Renal pelvis (tissue), 12 donors: ENCODE data around the gene HAPLN3. TPM values are rescaled to one million over a fixed set of nuclear protein-coding genes. Genes with fewer than 3 reads are reported as not detected.
"Not testable (repeated sequence)": the region's sequence is repeated elsewhere in the genome, so short reads cannot be mapped to it uniquely, and the experiment has no call there.

ENCODE experiments used
- DNase-seq: peaks from one replicate; pipeline ENCODE4 v3.0.0-alpha.2; 2013
- long read RNA-seq, 16 experiments: transcript quantifications; one replicate each; lab custom pipeline, GENCODE V29; 2026
- polyA plus RNA-seq, 3 donors: library from polyadenylated mRNA; unstranded; fragments of 120-200 nt; gene quantifications; one replicate each; pipeline ENCODE4 v1.2.1, GENCODE V29; 2013; ENCODE audit not compliant: insufficient read length in 3 of 3

HAPLN3 gene, protein sequence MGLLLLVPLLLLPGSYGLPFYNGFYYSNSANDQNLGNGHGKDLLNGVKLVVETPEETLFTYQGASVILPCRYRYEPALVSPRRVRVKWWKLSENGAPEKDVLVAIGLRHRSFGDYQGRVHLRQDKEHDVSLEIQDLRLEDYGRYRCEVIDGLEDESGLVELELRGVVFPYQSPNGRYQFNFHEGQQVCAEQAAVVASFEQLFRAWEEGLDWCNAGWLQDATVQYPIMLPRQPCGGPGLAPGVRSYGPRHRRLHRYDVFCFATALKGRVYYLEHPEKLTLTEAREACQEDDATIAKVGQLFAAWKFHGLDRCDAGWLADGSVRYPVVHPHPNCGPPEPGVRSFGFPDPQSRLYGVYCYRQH
- polyA plus RNA-seq, result 1 to 10 TPM; 3.5 to 6.0 (median 5.4) TPM
- long read RNA-seq, donor 1, result 0 reads
- long read RNA-seq, donor 2, partial matches to known transcripts, result 0 of 1 reads
- long read RNA-seq, donor 2, other reads (novel, unspliced or antisense), result 0 of 1 reads
- long read RNA-seq, donor 3, partial matches to known transcripts, result 0 of 1 reads
- long read RNA-seq, donor 3, other reads (novel, unspliced or antisense), result 0 of 1 reads
- long read RNA-seq, donor 4, result 0 reads
- long read RNA-seq, donor 5, result 0 reads
- long read RNA-seq, donor 6, result 0 reads
- long read RNA-seq, donor 7, partial matches to known transcripts, result 0 of 2 reads
- long read RNA-seq, donor 7, other reads (novel, unspliced or antisense), result 0 of 2 reads
- long read RNA-seq, donor 8, result 0 reads
- long read RNA-seq, donor 9, result 0 reads
- long read RNA-seq, donor 10, partial matches to known transcripts, result 0 of 2 reads
- long read RNA-seq, donor 10, other reads (novel, unspliced or antisense), result 0 of 2 reads
- long read RNA-seq, donor 11, result 0 reads
- long read RNA-seq, donor 12, partial matches to known transcripts, result 0 of 1 reads
- long read RNA-seq, donor 12, other reads (novel, unspliced or antisense), result 0 of 1 reads
- long read RNA-seq, donor 13, result 0 reads
- long read RNA-seq, donor 14, result 0 reads
- long read RNA-seq, donor 15, result 0 reads
- long read RNA-seq, donor 16, partial matches to known transcripts, result 0 of 2 reads
- long read RNA-seq, donor 16, other reads (novel, unspliced or antisense), result 0 of 2 reads

DNA sequence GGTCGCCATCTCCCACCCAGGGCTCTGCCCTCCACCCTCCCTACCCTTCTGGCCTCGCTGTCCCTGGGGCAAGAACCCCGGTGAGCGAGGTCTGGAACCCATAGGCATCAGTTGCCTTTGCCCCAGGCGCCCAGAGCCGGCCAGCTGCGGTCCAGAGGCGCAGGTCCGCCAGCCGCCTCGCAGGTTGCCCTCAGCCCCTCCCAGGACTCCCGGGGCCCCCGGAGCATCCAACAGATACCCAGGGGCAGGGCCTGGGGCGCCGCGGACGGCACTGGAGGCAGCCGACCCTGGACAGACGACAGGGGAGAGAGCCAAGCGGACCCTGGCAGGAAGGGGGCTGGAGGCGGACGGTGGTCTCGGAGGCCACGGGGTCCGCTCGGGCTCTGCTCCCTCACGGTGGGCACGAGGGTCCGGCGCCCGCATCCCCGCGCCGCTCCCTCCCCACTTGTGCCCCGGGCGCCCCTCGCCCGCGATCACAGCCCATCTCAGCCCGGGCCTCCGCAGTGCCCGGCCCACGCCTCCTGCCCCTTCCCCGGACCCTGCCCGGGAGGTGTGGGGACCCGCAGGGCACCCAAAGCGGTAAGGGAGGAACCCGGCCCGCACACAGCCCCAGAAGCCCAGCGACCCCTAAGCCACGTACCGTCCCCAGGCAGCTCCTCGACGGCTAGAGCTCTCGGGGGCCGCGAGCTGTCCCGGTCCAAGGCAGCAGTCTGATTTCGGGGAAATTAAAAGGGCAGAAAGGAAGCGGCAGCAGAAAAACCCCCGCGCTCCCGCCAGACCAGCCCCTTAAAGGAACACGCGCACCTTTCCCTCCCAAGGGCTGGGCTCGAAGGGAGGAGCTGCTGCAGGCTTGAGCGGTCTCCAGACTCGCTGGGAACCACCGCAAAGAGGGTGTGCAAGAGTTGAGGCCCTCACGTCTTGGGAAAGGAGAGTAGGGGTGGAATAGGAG is at the start of gene HAPLN3:
Gene HAPLN3, minus strand, starts transcription at position 726 of the 949 bp plus-strand sequence. CDS start 8,246 bp downstream, outside the sequence.
- no peak for DNase-seq

DNA sequence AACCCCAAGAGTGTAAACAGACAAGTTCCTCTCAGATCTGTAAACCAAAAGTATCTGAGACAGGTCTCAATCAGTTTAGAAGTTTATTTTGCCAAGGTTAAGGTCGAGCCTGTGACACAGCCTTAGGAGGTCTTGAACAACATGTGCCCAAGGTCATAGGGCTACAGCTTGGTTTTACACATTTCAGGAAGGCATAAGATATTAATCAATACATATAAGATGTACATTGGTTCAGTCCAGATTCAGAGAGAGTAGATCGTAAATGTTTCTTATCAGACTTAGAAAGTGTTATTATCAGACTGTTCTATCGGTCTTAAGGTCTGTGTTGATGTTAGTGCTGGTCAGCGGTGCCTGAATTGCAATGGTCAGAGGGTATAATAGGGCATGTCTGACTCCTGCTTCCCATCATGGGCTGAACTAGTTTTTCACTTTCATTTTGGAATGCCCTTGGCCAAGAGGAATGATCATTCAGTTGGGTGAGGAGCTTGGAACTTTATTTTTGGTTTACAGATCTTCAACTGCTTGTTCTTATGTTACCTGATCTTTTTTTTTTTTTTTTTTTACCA is 44.8 kb upstream of the HAPLN3 start:
- no peak for DNase-seq

DNA sequence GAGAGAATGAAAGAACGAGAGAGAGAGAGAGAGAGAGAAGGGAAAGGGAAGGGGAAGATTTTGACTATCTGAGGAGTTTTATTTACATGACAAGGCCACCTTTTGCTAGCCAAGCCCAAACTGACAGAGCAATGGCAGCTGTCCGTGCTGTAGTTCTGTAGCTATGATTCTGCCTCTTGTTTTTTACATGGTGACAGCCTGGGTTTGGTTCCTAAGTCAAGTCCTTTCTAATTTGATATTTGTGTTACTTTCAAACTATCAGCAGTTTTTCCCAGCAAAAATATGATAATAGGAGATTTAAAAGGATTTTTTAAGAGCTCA is 44.1 kb upstream of the HAPLN3 start:
- DNase-seq, result no peak

DNA sequence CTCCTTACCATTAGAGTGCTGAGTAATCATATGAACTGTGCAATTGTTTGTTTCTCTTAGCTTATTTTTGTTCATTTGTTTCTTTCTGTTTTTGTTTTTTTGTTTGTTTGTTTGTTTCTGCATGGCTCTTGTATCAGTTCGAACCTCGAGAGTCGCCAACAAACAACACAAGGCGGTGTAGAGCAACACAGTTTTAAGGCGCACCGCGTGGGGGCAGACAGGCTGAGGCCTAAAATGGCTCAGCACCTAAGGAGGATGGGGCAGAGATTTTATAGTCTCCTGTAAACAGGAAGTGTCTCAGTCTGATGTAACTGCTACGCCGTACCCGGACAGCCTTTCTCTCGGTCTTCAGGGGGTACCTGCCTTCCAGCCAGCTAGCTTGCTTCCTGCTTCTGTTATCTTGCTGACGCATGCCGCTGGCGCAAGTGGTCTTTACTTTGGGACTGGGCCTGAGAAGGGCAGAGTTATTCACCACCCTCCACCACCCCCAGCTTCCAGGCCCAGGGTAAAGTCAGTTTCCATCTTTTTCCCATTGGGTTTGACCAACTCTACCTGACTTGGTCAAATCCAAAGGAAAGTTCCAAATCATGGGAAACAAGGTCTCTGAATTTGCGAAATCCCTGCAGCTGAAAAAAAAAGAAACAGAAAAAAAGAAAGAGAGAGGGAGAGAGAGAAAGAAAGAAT is 43.6 kb upstream of the HAPLN3 start:
- no peak for DNase-seq

DNA sequence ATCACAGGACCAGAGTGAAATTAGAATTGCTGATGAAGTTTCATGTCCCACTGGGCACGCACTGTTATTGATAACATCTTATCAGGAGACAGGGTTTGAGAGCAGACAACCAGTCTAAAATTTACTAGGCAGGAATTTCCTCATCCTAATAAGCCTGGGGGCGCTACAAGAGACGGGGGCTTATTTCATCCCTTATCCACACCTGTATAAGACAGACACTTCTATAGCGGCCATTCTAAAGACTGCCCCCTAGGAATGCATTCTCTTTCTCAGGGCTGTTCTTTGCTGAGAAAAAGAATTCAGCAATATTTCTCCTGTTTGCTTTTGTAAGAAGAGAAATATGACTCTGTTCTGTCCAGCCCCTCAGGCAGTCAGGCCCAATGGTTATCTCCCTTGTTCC is 39.1 kb upstream of the HAPLN3 start:
- not testable (repeated sequence) for DNase-seq

DNA sequence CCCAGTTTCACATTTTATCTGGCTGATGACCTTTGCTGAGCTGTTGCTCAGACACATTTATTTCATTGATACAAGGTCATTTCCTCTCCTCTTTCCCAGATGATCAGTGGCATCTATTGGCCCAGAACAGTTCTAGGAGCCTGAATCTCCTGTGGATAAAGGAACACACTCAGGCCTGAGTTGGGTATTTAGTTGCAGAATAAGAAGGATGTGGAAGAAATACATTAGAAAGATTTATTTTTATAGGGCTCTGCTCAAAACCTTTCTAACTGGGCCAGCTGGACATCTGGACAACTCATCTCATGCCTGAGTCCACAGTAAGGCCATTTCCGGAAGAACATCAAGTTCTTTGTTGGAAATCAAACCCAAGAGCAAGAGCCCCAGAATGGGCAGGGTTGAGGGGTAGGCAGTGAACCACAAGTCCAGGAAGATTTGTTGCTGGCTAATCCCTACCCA is 37.6 kb upstream of the HAPLN3 start:
- no peak for DNase-seq

DNA sequence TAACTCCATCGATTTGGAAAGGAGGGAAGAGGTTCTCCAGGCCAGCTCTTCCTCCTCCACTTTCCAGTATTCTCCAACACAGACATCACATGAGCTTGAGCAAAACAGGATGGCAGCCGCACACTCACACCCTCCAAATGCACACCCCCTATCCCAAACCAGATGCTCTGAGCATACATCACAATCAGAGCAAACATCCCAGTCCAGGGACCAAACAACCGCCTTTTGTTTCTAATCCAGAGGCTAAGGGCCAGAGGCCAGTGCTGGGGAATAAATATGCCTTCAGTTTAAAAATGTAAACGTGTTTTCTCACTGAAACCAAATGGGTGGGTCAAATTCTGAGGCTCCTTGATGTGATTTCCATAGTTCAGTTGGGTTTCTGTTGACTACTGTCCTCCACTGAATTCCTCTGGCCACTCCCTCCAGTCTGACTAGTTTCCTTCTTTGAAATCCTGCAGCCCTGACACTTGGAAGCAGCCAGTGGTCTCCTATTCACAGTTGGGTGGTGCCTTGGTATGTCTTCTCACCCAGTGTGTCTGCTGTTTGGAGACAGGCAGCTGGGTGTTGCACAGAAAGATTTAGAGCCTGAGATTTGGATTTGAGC is 37.0 kb upstream of the HAPLN3 start:
- DNase-seq, result no peak

DNA sequence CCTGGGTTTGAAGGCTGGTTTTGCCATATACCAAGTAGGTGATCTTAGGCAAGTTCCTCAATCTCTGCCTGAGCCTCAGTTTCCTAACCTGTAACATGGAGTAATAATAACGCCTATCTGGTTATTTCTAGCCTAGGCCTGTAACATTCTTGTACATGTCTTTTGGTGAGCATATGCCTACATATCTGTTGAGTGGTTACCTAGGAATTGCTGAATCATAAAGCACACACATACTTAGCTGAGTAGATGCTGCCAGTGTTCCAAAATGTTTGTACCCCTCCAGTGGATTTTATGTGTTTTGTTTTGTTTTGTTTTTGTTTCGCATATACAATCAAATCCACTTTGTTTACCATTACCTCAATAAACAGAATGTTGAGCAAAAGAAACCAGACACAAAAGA is 35.2 kb upstream of the HAPLN3 start:
- no peak for DNase-seq

DNA sequence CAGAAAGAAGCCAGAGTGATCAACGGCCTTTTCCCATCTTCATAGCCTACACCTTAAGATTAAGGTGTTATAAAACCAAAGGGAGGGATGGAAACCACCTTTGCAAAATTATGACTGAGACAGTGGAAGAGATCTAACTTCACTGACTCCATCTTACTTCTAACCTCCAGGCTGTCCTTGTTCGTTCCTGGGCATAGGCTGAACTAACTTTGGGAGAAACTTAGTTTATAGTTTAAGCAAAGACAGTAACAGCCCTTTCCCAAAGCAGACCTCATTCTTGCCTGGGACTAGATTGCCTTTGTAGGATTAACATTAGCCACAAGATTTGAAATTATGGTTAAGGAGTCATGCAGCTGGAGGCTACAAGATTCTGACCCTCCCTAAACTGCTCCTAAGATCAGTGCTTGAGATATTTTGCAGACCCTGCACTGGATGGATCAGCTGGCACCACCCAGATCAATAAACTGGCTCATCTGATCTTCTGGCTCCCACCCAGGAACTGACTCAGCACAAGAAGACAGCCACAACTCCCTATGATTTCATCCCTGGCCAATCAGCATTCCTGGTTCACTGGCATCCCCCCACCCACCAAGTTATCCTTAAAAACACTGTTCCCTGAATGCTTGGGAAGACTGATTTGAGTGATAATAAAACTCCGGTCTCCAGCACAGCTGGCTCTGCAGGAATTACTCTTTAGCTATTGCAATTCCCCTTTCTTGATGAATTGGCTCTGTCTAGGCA is 34.2 kb upstream of the HAPLN3 start:
- DNase-seq, result not testable (repeated sequence)

DNA sequence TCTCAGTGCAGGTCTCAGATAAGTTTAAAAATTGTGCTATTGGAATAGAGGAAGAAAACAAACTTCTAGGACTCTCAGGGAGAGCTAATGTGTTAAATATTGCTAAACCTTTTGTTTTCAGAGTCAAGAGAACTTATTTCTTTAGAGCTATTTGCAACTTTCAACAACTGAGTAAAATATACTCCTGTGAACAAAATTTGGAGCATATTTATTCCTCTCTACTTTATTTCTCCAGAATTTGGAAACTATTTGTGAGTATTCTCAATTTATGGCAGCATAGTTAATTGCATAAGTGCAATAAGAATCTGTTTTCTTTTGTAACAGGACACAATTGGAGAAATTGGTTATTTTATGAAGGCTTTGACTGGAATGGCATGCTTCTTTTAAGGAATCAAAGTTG is 32.8 kb upstream of the HAPLN3 start:
- not testable (repeated sequence) for DNase-seq

DNA sequence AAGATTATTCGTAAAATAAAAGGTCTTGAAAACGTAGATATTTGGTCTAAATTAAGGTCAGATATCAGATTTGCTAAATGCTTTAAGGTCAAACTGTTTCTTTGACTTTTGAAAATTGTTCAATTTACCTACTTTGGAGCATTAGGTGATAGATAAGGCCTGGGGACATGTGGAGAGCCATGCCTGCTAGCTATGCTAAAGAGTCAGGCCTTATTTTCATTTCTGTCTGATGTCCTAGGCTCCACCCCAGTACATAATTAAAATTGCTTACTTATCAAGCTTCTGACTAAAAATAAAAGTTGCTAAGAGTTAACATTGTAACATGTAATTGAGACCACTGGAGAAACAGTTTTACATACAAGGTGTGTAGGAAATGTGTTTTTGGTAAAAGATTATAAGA is 30.3 kb upstream of the HAPLN3 start:
- not testable (repeated sequence) for DNase-seq

DNA sequence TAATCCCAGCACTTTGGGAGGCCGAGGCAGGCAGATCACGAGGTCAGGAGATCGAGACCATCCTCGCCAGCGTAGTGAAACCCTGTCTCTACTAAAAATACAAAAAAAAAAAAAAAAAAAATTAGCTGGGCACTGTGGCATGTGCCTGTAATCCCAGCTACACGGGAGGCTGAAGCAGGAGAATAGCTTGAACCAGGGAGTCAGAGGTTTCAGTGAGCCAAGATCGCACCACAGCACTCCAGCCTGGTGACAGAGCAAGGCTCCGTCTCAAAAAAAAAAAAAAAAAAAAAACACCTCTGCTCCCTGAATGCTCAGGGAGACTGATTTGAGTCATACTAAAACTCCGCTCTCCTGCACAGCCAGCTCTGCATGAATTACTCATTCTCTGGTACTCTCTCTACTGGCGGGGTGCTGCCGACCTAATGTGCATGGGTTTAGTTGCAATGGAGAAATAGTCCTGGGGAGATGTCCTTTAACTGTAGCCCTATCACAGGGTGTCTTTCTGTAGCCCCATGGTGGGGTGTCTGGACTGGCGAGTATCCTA is 25.6 kb upstream of the HAPLN3 start:
- not testable (repeated sequence) for DNase-seq

DNA sequence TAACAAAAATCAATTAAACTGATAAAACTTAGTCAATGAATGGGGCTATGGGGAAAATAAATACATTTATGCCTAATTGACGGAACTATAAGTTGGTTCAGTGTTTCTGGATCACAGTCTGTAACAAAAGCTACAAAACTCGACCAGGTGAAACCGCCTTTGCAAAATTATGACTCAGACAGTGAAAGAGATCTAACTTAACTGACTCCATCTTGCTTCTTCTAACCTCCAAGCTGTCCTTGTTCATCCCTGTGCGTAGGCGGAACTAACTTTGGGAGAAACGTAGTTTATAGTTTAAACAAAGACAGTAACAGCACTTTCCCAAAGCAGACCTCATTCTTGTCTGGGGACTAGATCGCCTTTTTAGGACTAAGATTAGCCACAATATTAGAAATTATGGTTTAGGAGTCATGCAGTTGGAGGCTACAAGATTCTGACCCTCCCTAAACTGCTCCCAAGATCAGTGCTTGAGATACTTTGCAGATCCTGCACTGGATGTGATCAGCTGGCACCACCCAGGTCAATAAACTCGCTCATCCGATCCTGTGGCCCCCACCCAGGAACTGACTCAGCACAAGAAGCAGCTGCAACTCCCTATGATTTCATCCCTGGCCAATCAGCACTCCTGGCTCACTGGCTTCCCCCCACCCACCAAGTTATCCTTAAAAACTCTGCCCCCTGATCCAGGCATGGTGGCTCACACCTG is 25.0 kb upstream of the HAPLN3 start:
- DNase-seq, result no peak

DNA sequence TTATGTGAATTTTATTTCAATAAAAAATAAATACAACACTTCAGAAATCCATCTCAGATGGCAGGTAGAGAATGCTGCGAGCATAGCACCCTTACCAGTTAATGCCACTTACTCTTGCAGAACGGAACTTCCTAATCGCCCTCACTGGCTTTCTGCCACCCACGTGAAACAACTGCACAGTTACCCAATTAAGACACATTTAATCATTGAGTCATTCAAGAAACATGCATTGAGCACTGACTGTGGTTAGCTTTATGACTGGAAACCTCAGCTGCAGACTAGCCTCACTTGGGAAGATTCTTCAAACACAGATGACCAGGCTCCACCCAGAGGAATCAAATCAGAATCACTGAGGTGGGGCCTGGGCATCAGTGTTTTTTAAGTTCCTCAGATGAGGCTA is 23.4 kb upstream of the HAPLN3 start:
- no peak for DNase-seq

DNA sequence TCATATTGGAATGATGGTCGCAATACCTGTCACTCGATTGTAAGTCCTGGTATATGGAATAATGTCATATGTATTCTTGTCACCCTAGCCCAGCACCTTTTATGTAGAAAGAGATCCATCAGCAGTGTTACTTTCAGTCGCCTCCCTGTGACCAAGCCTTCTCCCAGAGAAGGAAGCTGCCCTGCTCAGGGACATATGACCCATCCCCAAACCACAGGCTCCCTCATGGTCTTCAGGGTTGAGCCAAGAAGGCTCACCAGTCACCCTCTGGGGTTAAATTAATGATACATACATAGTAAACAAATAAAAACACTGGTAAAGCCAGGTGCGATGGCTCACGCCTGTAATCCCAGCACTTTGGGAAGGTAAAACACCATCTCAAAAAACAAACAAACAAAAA is 22.4 kb upstream of the HAPLN3 start:
- no peak for DNase-seq

DNA sequence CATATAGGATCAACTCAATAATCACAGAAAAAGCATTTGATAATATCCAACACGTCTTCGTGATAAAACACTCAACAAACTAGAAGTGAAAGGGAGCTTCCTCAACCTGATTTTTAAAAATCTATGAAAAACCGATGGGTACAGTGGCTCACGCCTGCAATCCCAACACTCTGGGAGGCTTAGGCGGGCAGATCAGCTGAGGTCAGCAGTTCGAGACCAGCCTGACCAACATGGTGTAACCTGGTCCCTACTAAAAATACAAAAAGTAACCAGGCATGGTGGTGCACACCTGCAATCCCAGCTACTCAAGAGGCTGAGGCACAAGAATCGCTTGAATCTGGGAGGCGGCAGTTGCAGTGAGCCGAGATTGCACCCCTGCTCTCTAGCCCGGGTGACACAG is 20.0 kb upstream of the HAPLN3 start:
- DNase-seq, result no peak

DNA sequence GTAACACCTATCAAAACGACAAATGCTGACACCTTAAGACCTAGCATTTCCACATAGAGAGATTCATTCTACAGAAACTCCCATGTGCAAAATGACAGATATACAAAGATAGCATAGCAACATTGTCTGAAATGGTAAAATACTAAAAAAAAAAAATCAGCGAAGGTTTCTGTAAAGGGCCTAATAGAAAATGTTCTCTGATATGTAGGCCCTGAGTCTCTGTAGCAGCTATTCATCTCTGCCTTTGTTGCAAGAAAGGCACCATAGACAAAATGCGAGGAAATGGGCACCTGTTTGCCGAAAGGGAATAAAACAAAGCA is 18.5 kb upstream of the HAPLN3 start:
- no peak for DNase-seq
